ENCODE data around the gene FGF14. TPM values are rescaled to one million over a fixed set of nuclear protein-coding genes. Genes with fewer than 3 reads are reported as not detected.

The FGF14 gene
- total and polyA plus RNA-seq, 3 experiments from 2014 or later, result not detected

- ChIA-PET CTCF (no interaction called here), POLR2A (no interaction called here)
- no peak overlapping the region for H3K4me3 Mint-ChIP-seq
- no peaks in the 10 kb centered on the region for H3K9me3 Mint-ChIP-seq
- Histone ChIP-seq H3K4me1 (ENCODE audit: insufficient read depth, low read length) (no peaks in the 10 kb centered on the region), H3K36me3 (ENCODE audit: insufficient read depth, low read length) (no peaks in the 10 kb centered on the region), H3K27me3 (ENCODE audit: insufficient read depth, low read length, poor library complexity, severe bottlenecking) (no peaks in the 10 kb centered on the region), H3K4me3 (ENCODE audit: low read length) (no peak overlapping the region), H3K9me3 (ENCODE audit: low read length) (no peaks in the 10 kb centered on the region), H3K27ac (ENCODE audit: low read depth, low read length) (no peak overlapping the region)
- no peaks in the 10 kb centered on the region for H3K4me1 Mint-ChIP-seq
- H3K27me3 Mint-ChIP-seq, result peaks cover 0 to 27% of the 10 kb centered on the region in 2 donors
- H3K27ac Mint-ChIP-seq, result no peak overlapping the region
- no peaks in the 10 kb centered on the region for H3K36me3 Mint-ChIP-seq
- no peak for DNase-seq
These were observed 720.0 kb downstream of the FGF14 start for GRCh38 chr13:101681834-101682233.

DNA sequence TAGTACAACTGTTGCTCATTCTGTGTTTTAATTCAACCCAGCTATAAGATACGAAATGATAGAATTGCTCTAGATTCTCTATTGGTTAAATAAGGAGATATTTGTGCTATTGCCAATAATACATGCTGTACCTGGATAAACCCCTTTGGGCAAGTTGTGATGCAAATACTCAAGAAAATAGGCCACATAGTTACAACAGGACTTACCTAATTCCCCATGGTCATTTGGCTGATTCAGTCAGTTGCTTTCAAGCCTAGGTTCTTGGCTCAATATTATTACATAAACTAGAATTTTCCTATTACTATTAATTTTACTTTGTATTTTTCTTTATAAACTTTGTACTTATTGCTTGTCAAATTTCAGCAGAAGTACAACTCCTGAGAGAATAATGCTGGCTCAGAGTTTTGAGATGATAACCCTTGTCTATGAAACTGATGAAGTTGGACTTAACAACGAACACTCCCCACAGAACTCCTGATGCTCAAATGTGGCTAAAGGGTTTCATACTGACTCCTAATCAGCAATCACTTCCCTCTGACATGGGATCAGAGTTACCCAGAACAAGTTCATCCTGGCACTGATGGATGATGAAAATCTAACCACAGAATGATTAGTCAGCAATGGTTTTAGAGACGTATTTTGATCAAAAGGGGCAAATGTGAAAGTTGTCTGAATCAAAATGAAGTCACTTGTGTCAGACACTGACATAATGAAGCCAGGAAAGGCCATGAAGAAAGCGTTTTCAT, 728.3 kb downstream of the FGF14 start:
- no peak overlapping the region for H3K4me3 ChIP-seq (ENCODE audit: low read length)
- no peaks in the 10 kb centered on the region for H3K4me1 ChIP-seq (ENCODE audit: insufficient read depth, low read length)
- no peak overlapping the region for H3K4me3 Mint-ChIP-seq
- no peaks in the 10 kb centered on the region for H3K27me3 ChIP-seq (ENCODE audit: insufficient read depth, low read length, poor library complexity, severe bottlenecking)
- H3K4me1 Mint-ChIP-seq, result no peaks in the 10 kb centered on the region
- CTCF ChIA-PET, result no interaction called here
- no peaks in the 10 kb centered on the region for H3K36me3 Mint-ChIP-seq
- POLR2A ChIA-PET, result no interaction called here
- no peak overlapping the region for H3K27ac Mint-ChIP-seq
- peaks cover 0 to 3% (median 0%) of the 10 kb centered on the region in 5 donors for H3K9me3 Mint-ChIP-seq
- no peak overlapping the region for H3K27ac ChIP-seq (ENCODE audit: low read depth, low read length)
- no peaks in the 10 kb centered on the region for H3K36me3 ChIP-seq (ENCODE audit: insufficient read depth, low read length)
- H3K9me3 ChIP-seq (ENCODE audit: low read length), result no peaks in the 10 kb centered on the region
- DNase-seq, result no peak
- no peaks in the 10 kb centered on the region for H3K27me3 Mint-ChIP-seq

DNA sequence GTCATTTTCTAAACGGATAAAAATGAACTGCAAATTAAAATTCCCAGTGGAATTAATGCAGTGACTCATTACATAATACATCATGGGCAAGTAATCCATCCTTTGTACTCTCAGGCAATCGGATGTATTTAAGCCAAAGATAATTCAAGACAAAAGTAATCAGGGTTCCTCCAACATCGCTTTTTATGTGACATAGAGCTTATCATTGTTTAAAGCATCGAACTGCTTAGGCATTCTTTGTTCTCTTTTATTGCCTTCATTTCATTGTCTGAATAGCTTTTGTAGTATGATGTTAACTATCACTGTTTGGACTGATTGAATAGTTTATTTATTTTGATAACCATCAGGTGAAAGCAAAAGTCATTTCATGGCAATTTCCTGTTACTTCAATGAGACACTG, 740.0 kb downstream of the FGF14 start:
- Mint-ChIP-seq H3K27me3 (peaks cover 0 to 9% of the 10 kb centered on the region in 2 donors), H3K4me3 (no peak overlapping the region), H3K27ac (no peak overlapping the region), H3K4me1 (no peaks in the 10 kb centered on the region), H3K36me3 (no peaks in the 10 kb centered on the region), H3K9me3 (peaks cover 0 to 4% (median 4%) of the 10 kb centered on the region in 5 donors)
- Histone ChIP-seq H3K27me3 (ENCODE audit: insufficient read depth, low read length, poor library complexity, severe bottlenecking) (no peaks in the 10 kb centered on the region), H3K36me3 (ENCODE audit: insufficient read depth, low read length) (no peaks in the 10 kb centered on the region), H3K9me3 (ENCODE audit: low read length) (no peaks in the 10 kb centered on the region), H3K4me1 (ENCODE audit: insufficient read depth, low read length) (no peaks in the 10 kb centered on the region), H3K27ac (ENCODE audit: low read depth, low read length) (no peak overlapping the region), H3K4me3 (ENCODE audit: low read length) (no peak overlapping the region)
- POLR2A ChIA-PET, result no interaction called here
- CTCF ChIA-PET, result no interaction called here
- DNase-seq, result no peak

Other genes with a start within 250 kb of the FGF14 start
- 10 to 100 TPM; 74.0 to 77.7 TPM for gene TPP2, start 194.9 kb upstream of the FGF14 start, total RNA-seq
- 63.5 TPM for gene TPP2, start 194.9 kb upstream of the FGF14 start, polyA plus RNA-seq

Measured in CD8-positive, alpha-beta memory T cell (primary cell).